Loucy (cell line): ENCODE measurements around the gene TMEM203.

ENCODE experiments used
- EZH2phosphoT487 ChIP-seq: fragments of 200-600 bp; IDR thresholded peaks from 2 replicates; pipeline ENCODE4 v1.6.1; 2018; ENCODE audit warnings: antibody characterized with exemption, mild to moderate bottlenecking, moderate library complexity, borderline replicate concordance
- TF ChIP-seq, protein P1 (sequence below): fragments of 200-600 bp; sonication (generic); conservative IDR thresholded peaks from 2 replicates; pipeline ENCODE4 v1.5.1; 2014; ENCODE audit warnings: mild to moderate bottlenecking, antibody characterized with exemption, low read length

GRCh38 chr9:137163365-137163715 lies 42.1 kb downstream of the TMEM203 start:
- TF ChIP-seq, protein P1, sequence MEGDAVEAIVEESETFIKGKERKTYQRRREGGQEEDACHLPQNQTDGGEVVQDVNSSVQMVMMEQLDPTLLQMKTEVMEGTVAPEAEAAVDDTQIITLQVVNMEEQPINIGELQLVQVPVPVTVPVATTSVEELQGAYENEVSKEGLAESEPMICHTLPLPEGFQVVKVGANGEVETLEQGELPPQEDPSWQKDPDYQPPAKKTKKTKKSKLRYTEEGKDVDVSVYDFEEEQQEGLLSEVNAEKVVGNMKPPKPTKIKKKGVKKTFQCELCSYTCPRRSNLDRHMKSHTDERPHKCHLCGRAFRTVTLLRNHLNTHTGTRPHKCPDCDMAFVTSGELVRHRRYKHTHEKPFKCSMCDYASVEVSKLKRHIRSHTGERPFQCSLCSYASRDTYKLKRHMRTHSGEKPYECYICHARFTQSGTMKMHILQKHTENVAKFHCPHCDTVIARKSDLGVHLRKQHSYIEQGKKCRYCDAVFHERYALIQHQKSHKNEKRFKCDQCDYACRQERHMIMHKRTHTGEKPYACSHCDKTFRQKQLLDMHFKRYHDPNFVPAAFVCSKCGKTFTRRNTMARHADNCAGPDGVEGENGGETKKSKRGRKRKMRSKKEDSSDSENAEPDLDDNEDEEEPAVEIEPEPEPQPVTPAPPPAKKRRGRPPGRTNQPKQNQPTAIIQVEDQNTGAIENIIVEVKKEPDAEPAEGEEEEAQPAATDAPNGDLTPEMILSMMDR, result no peak
- no peak for TF ChIP-seq EZH2phosphoT487
